GM10248 (cell line): ENCODE data around the gene GAREM1.

ENCODE experiments used
- CTCF ChIA-PET: fragments of 300-600 bp; sonication (Branson Sonifier 250); formaldehyde crosslinking; extraction: SDS; loops from one replicate; lab custom pipeline; 2021; ENCODE audit warnings: antibody characterized with exemption; lab: Yijun Ruan, JAX
- POLR2A ChIA-PET: fragments of 350-650 bp; sonication (Branson Sonifier 250); formaldehyde crosslinking; extraction: SDS; loops from one replicate; lab custom pipeline; 2020; ENCODE audit warnings: antibody characterized with exemption; lab: Yijun Ruan, JAX
- DNase-seq: peaks from one replicate; pipeline ENCODE4 v3.0.0; 2012; ENCODE audit errors: extremely low spot score
- CTCF ChIP-seq: IDR thresholded peaks from 2 replicates; pipeline ENCODE4 v1.5.1; 2012; ENCODE audit warnings: mild to moderate bottlenecking, low read depth; ENCODE audit errors: extremely low read depth, missing control alignments, control extremely low read depth

The GAREM1 gene

GRCh38 chr18:32259553-32259952, 211.1 kb downstream of the GAREM1 start:
- no peak for TF ChIP-seq CTCF
- CTCF ChIA-PET, result interaction anchor here (1.5 to 3.7 kb wide), 4 partner anchors 11 to 290 kb away, joined by 3 to 25 read pairs (median 7); no protein-coding TSS in a partner anchor

DNA sequence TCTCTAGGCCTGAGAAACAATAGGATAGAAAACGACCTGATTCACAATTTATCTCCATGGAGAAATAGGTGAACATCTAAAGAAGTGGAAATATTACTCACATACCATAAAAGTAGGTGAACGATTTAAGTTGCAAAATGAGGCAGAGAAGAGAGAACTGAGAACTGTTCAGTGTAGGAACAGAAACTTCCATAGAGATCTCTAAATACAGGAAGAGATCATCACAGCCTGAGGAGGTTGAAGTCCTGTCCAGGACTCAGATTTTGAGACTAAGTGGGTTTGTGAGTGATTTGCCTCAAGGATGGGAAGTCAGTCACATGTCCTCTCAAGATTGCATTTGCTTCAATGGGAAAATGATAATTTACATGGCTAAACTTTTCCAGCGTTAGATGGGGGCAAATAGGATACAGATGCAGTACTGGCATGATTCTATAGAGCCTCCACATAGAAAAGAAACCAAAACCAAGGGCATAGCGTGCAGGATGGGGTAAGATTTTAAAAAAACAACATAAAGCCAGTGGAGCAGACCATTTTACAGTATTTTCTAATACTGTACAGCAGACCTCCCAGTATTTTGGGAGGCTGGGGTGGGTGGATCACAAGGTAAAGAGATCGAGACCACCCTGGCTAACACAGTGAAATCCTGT, 212.0 kb downstream of the GAREM1 start:
- ChIA-PET POLR2A (no interaction called here), CTCF (interaction anchor here (1.5 to 1.6 kb wide), 2 partner anchors 31 to 290 kb away, joined by 3 to 8 read pairs; no protein-coding TSS in a partner anchor)
- no peak for TF ChIP-seq CTCF
- DNase-seq, result no peak

More at GRCh38 chr18:32259553-32259952, 211.1 kb downstream of the GAREM1 start:
- POLR2A ChIA-PET, result no interaction called here
- no peak for DNase-seq

DNA sequence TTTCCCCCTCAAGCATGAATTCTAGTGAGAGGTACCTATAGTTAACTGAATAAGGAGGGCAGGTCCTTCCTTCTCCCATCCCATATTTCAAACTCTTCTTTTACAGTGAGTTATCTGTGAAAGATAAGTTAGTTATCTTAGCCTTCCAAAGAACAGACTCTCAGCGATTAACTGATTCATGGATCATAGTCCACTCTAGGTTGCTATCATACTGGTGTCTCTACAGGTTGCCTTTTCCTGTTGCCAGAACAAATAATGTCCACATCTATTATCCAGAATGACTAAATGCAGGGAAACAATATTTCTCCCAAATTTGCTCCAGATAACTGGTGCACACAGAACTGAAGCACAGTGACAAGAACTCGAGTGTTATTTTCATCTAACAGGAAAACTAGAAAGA, 212.5 kb downstream of the GAREM1 start:
- POLR2A ChIA-PET, result no interaction called here
- TF ChIP-seq CTCF, result no peak
- CTCF ChIA-PET, result interaction anchor here (1.0 kb wide), 1 partner anchor 14 kb away, joined by 5 read pairs; no protein-coding TSS in a partner anchor

DNA sequence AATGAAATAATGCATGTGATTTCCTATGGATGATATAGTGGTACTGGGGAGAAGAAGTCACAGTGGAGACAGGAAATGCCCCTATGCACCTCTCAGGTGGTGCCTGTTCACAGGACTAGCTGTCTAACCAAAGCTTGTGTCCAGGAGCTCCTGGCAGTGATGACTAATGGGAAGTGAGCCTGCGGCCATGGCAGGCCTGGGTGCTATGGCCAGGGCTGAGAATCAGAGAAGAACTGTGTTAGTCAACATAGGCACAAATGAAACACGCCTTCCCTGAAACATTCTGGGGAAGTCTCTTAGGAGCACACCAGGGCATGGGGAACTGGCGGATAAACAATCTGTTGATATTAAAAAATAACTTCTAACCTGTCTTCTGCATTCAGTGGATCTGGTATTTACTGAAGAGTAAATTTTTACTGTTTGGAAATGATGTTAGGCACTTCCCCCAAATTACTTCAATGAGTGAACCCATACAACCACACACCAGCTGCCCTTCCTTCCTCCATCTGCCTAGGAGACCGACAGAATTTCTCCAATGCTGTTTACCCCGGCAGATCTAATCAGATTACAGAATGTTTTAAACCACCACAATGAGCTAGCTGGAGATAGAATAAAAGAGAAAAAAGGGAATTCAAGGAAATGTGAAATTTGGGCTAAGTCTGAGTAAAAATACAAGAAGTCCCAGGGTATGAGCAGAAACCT, 213.4 kb downstream of the GAREM1 start:
- no peak for DNase-seq
- POLR2A ChIA-PET, result no interaction called here
- CTCF ChIA-PET, result interaction anchor here (1.0 to 1.5 kb wide), 2 partner anchors 15 to 19 kb away, joined by 4 to 5 read pairs; no protein-coding TSS in a partner anchor
- no peak for TF ChIP-seq CTCF

More for the DNA sequence above, 212.5 kb downstream of the GAREM1 start:
- no peak for DNase-seq

DNA sequence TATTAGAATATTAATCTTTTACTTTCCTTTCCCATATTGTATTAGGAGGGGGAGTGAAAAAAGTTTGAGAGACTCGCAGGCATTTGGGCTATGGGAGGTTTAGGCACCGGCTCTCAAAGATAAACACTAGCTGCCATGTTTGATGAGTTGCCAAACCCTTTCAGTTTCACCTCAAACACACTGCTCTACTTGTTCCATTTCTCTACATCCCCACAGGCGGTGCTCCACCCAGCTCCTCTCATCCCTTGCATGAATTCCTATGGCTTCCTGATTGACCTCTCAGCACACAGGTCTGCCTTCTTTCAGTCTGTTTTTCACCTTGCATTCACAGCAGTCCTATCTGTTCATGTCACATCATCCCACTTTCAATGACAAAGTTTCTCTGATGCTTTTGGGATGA, 215.1 kb downstream of the GAREM1 start:
- POLR2A ChIA-PET, result no interaction called here
- CTCF ChIA-PET, result interaction anchor here (1.0 to 2.1 kb wide), 2 partner anchors 16 to 98 kb away, joined by 4 to 5 read pairs; no protein-coding TSS in a partner anchor
- TF ChIP-seq CTCF, result no peak
- DNase-seq, result no peak

GRCh38 chr18:32252141-32252860, 218.4 kb downstream of the GAREM1 start:
- TF ChIP-seq CTCF, result no peak
- no peak for DNase-seq
- CTCF ChIA-PET, result interaction anchor here (1.8 to 2.0 kb wide), 2 partner anchors 9 to 94 kb away, joined by 4 to 5 read pairs; no protein-coding TSS in a partner anchor
- POLR2A ChIA-PET, result no interaction called here
